Psoas muscle (tissue), 8 donors: ENCODE measurements around the gene MBD1. TPM values are rescaled to one million over a fixed set of nuclear protein-coding genes. Genes with fewer than 3 reads are reported as not detected.

Experiments used
- ATAC-seq, 4 donors: fragments of 200-7000 bp; cut with Tn5 transposase; one replicate each; pipeline ENCODE4 v1.9.1; 2020; ENCODE audit warnings: moderate library complexity in 3 of 4, mild to moderate bottlenecking in 2 of 4
- DNase-seq, 2 donors: peaks; one replicate each; pipeline ENCODE4 v3.0.0-alpha.2; 2020
- H3K27ac ChIP-seq: fragments of 200-600 bp; one replicate; pipeline ENCODE4 v1.8.0; 2022
- H3K27me3 ChIP-seq, 3 donors: fragments of 200-600 bp in 1 of 3; one replicate each; pipeline versions ENCODE4 v1.6.1 to v1.8.0; 2013 to 2022; ENCODE audit warnings: low read length in 2 of 3, mild to moderate bottlenecking in 2 of 3, moderate library complexity in 1 of 3; ENCODE audit not compliant: insufficient read depth in 3 of 3
- H3K36me3 ChIP-seq, 2 donors: fragments of 200-600 bp in 1 of 2; one replicate each; pipeline versions ENCODE4 v1.6.1 to v1.8.0; 2013 to 2022; ENCODE audit warnings: low read depth in 1 of 2, mild to moderate bottlenecking in 1 of 2, moderate library complexity in 1 of 2; ENCODE audit not compliant: insufficient read depth in 1 of 2
- H3K4me1 ChIP-seq: fragments of 200-600 bp; one replicate; pipeline ENCODE4 v1.8.0; 2022
- H3K4me3 ChIP-seq: fragments of 200-600 bp; one replicate; pipeline ENCODE4 v1.8.0; 2022; ENCODE audit warnings: mild to moderate bottlenecking
- H3K9me3 ChIP-seq: fragments of 200-600 bp; one replicate; pipeline ENCODE4 v1.8.0; 2022
- CTCF ChIP-seq: fragments of 200-600 bp; IDR thresholded peaks from one replicate; pipeline ENCODE4 v1.8.0; 2022; ENCODE audit warnings: antibody characterized with exemption
- WGBS, 3 donors: extraction: QIAGEN DNeasy Blood & Tissue Kit; methylation state at CpG; one replicate each; pipeline versions ENCODE4 v1.1.6 to v1.1.7; 2013; 5-methylcytosine and 5-hydroxymethylcytosine counted together
- intact Hi-C, 2 donors: fragments of 100-400 bp; cut with DNase I; formaldehyde crosslinking; loops; one replicate each; pipeline versions ENCODE4 v1.11.0 to v1.14.2; 2022
- polyA plus RNA-seq, 3 donors: library from polyadenylated mRNA; stranded (reverse); fragments of 200-250 nt; gene quantifications; one replicate each; pipeline ENCODE4 v1.2.3, GENCODE V29; 2013
- total RNA-seq, 4 donors: library from RNA; stranded (reverse); fragmentation: NEBNext Ultra II Directional in 2 of 4; extraction: Animal tissue kit (Norgen Biotek cat#: 25700) in 2 of 4; gene quantifications; one replicate each; pipeline versions ENCODE4 v1.2.1 to v1.2.4, GENCODE V29; 2021 to 2023
- donor health status: healthy with polysubstance abuse.
- donor health status: DM: no; HTN: no; CAD: no; lungs with moderate emphysema.
- donor health status: Bipolar disorder and iron deficiency.
- donor health status: healthy.
- donor health status: DM: yes; HTN: yes; CAD: no.
- donor health status: DM: no; HTN: no; CAD: no.
- donor health status: DM: no; HTN: no; CAD: no.
- donor health status: DM: yes; HTN: yes; CAD: no.

The MBD1 gene
- total and polyA plus RNA-seq, 7 donors = 33.5 to 97.6 (median 52.6) TPM

GRCh38 chr18:50276452-50276851 is 4.9 kb downstream of the MBD1 start:
- WGBS, 3 donors = 87 to 93% (median 90%) methylated on average over 4 of the region's 4 CpGs
- H3K9me3 ChIP-seq = no peaks in the 10 kb centered on the region
- no peak for TF ChIP-seq CTCF
- ATAC-seq (no peak), DNase-seq (no peak)
- H3K36me3 ChIP-seq = peaks cover 22 to 85% of the 10 kb centered on the region in 2 donors
- intact Hi-C loops = loop anchor here in 1 of 2 donors (10.0 kb wide), 1 partner anchor 462 kb away; the partner anchor contains the start of gene ACAA2
- no peak overlapping the region for H3K4me3 ChIP-seq
- no peak overlapping the region for H3K27ac ChIP-seq
- no peaks in the 10 kb centered on the region for H3K27me3 ChIP-seq
- H3K4me1 ChIP-seq = peaks cover 20% of the 10 kb centered on the region

DNA sequence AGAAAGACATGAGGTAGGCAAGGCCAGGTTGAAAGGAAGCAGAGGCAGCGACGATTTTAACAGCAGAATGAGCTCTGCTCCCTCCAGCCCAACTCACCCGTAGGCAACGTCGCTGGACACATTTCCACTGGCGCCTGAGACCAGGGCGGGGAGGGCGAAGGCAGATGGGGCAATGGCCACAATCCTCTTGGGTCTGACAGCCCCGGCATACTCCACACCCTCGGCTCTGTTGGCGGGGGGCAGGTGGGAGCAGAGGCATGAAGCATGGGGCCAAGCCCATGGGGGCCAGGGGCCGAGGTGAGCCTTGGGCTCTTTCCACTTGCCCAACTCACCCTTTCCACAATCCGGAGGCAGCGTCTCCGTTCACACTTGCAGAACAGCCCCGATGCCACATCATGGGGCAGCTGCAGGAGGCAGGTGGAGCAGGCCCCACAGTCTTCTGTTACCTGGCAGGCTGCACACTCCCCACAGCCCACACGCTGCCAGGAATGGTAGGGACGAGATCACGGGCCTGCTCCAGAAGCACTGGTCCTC is 5.8 kb downstream of the MBD1 start:
- no peak overlapping the region for H3K4me3 ChIP-seq
- peaks cover 25 to 94% of the 10 kb centered on the region in 2 donors for H3K36me3 ChIP-seq
- ATAC-seq (no peak), DNase-seq (no peak)
- WGBS, 3 donors = 92 to 98% (median 96%) methylated on average over 18 to 19 of the region's 19 CpGs
- no peaks in the 10 kb centered on the region for H3K27me3 ChIP-seq
- H3K4me1 ChIP-seq = peaks cover 19% of the 10 kb centered on the region
- H3K9me3 ChIP-seq = no peaks in the 10 kb centered on the region
- no peak overlapping the region for H3K27ac ChIP-seq
- no peak for TF ChIP-seq CTCF
- intact Hi-C loops = loop anchor here in 1 of 2 donors (10.0 kb wide), 1 partner anchor 461 kb away; the partner anchor contains the start of gene ACAA2

DNA sequence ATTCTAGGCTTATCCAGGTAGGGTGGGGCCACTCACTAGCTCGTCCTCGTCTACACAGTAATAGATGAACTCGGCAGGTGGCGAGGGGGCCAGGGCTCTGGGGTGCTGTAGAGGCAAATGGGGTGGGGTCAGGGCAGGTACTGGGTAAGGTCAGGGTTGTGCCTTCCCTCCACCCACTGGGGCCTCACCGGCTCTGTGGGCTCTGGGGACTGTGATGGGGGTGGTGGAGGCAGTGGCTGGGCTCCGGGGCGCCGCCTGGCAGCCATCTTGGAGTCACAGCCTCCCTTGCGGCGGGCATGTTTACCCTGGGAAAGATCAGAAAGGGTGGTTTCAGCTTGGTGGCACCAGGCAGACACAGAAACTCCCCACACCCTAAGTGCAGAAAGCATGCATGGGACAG is 6.4 kb downstream of the MBD1 start:
- Histone ChIP-seq H3K27ac (no peak overlapping the region), H3K4me3 (no peak overlapping the region), H3K9me3 (no peaks in the 10 kb centered on the region), H3K4me1 (peaks cover 13% of the 10 kb centered on the region), H3K27me3 (no peaks in the 10 kb centered on the region), H3K36me3 (peaks cover 25 to 99% of the 10 kb centered on the region in 2 donors)
- ATAC-seq (no peak), DNase-seq (no peak)
- WGBS, 3 donors = 95 to 97% (median 96%) methylated on average over 4 to 10 of the region's 10 CpGs
- TF ChIP-seq CTCF = no peak
- intact Hi-C loops = loop anchor here in 1 of 2 donors (10.0 kb wide), 1 partner anchor 460 kb away; the partner anchor contains the start of gene ACAA2

GRCh38 chr18:50274044-50274442 is 7.3 kb downstream of the MBD1 start:
- no peak overlapping the region for H3K4me3 ChIP-seq
- H3K9me3 ChIP-seq = no peaks in the 10 kb centered on the region
- no peak overlapping the region for H3K27ac ChIP-seq
- WGBS, 3 donors = 93 to 95% (median 95%) methylated on average over 17 of the region's 17 CpGs
- intact Hi-C loops = loop anchor here in 1 of 2 donors (10.0 kb wide), 1 partner anchor 459 kb away; the partner anchor contains the start of gene ACAA2
- peaks cover 25 to 100% of the 10 kb centered on the region in 2 donors for H3K36me3 ChIP-seq
- H3K4me1 ChIP-seq = peaks cover 4% of the 10 kb centered on the region
- ATAC-seq = no peak
- no peak for TF ChIP-seq CTCF
- no peak for DNase-seq
- no peaks in the 10 kb centered on the region for H3K27me3 ChIP-seq
